Neuronal stem cell (in vitro differentiated cells): ENCODE results near the gene THAP10.

Experiments used
- DNase-seq: peaks from one replicate; pipeline ENCODE4 v3.0.0-alpha.2; 2013; ENCODE audit warnings: low spot score
- H2AFZ ChIP-seq: one replicate; pipeline ENCODE4 v1.6.1; 2013; ENCODE audit warnings: mild to moderate bottlenecking, low read length, inconsistent platforms
- H2AK5ac ChIP-seq: 2 replicates; pipeline ENCODE4 v1.6.1; 2013; ENCODE audit warnings: low read depth, mild to moderate bottlenecking, inconsistent platforms, low read length, moderate library complexity, mixed read lengths
- H2BK120ac ChIP-seq: 2 replicates; pipeline ENCODE4 v1.6.1; 2013; ENCODE audit warnings: low read depth, mild to moderate bottlenecking, inconsistent platforms, low read length, moderate library complexity, mixed read lengths
- H2BK12ac ChIP-seq: one replicate; pipeline ENCODE4 v1.6.1; 2013; ENCODE audit warnings: low read length, inconsistent platforms
- H2BK15ac ChIP-seq: 2 replicates; pipeline ENCODE4 v1.6.1; 2013; ENCODE audit warnings: mild to moderate bottlenecking, low read length, inconsistent platforms, mixed read lengths
- H2BK5ac ChIP-seq: one replicate; pipeline ENCODE4 v1.6.1; 2013; ENCODE audit warnings: inconsistent platforms, mild to moderate bottlenecking, low read length, moderate library complexity
- H3K14ac ChIP-seq: one replicate; pipeline ENCODE4 v1.6.1; 2013; ENCODE audit warnings: low read length, inconsistent platforms
- H3K18ac ChIP-seq: 2 replicates; pipeline ENCODE4 v1.6.1; 2013; ENCODE audit warnings: low read length, inconsistent platforms
- H3K23ac ChIP-seq: 2 replicates; pipeline ENCODE4 v1.6.1; 2013; ENCODE audit warnings: low read depth, mild to moderate bottlenecking, mixed read lengths, low read length, inconsistent platforms; ENCODE audit not compliant: poor library complexity
- H3K27ac ChIP-seq: replicated peaks from 3 replicates; pipeline ENCODE4 v1.5.1; 2013; ENCODE audit warnings: low read length, inconsistent platforms
- H3K27me3 ChIP-seq, 3 experiments: 2 replicates each; pipeline ENCODE4 v1.6.1; 2013; ENCODE audit warnings: low read length in 3 of 3, mild to moderate bottlenecking in 2 of 3, inconsistent platforms in 1 of 3, low read depth in 1 of 3, mixed read lengths in 1 of 3, moderate library complexity in 1 of 3; ENCODE audit not compliant: control insufficient read depth in 3 of 3, insufficient read depth in 3 of 3
- H3K36me3 ChIP-seq, 2 donors: replicated peaks in 1 of 2; 2 replicates each; pipeline ENCODE4 v1.6.1; 2013; ENCODE audit warnings: low read length in 2 of 2; ENCODE audit not compliant: control insufficient read depth in 2 of 2, insufficient read depth in 2 of 2
- H3K4ac ChIP-seq: 2 replicates; pipeline ENCODE4 v1.6.1; 2013; ENCODE audit warnings: inconsistent platforms, mild to moderate bottlenecking, low read length, moderate library complexity
- H3K4me1 ChIP-seq, 2 donors: 1 replicate in 1 of 2; 2 replicates in 1 of 2; pipeline ENCODE4 v1.6.1; 2013; ENCODE audit warnings: low read length in 2 of 2, low read depth in 1 of 2; ENCODE audit not compliant: control insufficient read depth in 2 of 2, insufficient read depth in 1 of 2
- H3K4me2 ChIP-seq: one replicate; pipeline ENCODE4 v1.6.1; 2013; ENCODE audit warnings: mild to moderate bottlenecking, low read length, inconsistent platforms; ENCODE audit not compliant: insufficient read depth, poor library complexity, severe bottlenecking
- H3K4me3 ChIP-seq, 2 donors: 2 replicates each; pipeline ENCODE4 v1.5.1; 2013; ENCODE audit warnings: low read length in 2 of 2, mild to moderate bottlenecking in 2 of 2, inconsistent platforms in 1 of 2, moderate library complexity in 1 of 2
- H3K79me1 ChIP-seq: one replicate; pipeline ENCODE4 v1.6.1; 2013; ENCODE audit warnings: low read depth, mild to moderate bottlenecking, inconsistent platforms, low read length, moderate library complexity
- H3K9ac ChIP-seq: one replicate; pipeline ENCODE4 v1.6.1; 2013; ENCODE audit warnings: mild to moderate bottlenecking, low read depth, low read length, inconsistent platforms; ENCODE audit not compliant: poor library complexity
- H3K9me3 ChIP-seq, 2 donors: replicated peaks in 1 of 2; 2 replicates each; pipeline versions ENCODE3 to v1.6.1; 2013; ENCODE audit warnings: low read length in 2 of 2, mild to moderate bottlenecking in 2 of 2, inconsistent platforms in 1 of 2, low read depth in 1 of 2, mixed read lengths in 1 of 2, moderate library complexity in 1 of 2; ENCODE audit not compliant: control insufficient read depth in 2 of 2, insufficient read depth in 1 of 2
- H4K8ac ChIP-seq: one replicate; pipeline ENCODE4 v1.6.1; 2013; ENCODE audit warnings: low read depth, mild to moderate bottlenecking, inconsistent platforms, low read length, moderate library complexity
- H4K91ac ChIP-seq: one replicate; pipeline ENCODE4 v1.6.1; 2013; ENCODE audit warnings: low read length, low read depth, mild to moderate bottlenecking, inconsistent platforms; ENCODE audit not compliant: poor library complexity
- WGBS, 2 donors: extraction: QIAGEN DNeasy Blood & Tissue Kit; methylation state at CpG; one replicate each; pipeline ENCODE4 v1.1.7; 2013; ENCODE audit warnings: missing lambda C conversion rate in 2 of 2, mixed read lengths in 1 of 2; ENCODE audit not compliant: insufficient read length in 2 of 2, insufficient replicate concordance in 1 of 2; ENCODE audit errors: extremely low coverage in 2 of 2; 5-methylcytosine and 5-hydroxymethylcytosine counted together

THAP10 gene

GRCh38 chr15:70922119-70922518, 29.9 kb upstream of the THAP10 start:
- Histone ChIP-seq H2AK5ac (no peak overlapping the region), H2BK120ac (no peak overlapping the region), H4K8ac (no peak overlapping the region), H3K23ac (no peak overlapping the region), H3K27me3 (no peaks in the 10 kb centered on the region), H3K14ac (no peak overlapping the region), H3K4me3 (no peak overlapping the region), H3K36me3 (no peaks in the 10 kb centered on the region), H3K9ac (no peak overlapping the region), H3K27ac (no peak overlapping the region), H3K4me2 (no peak overlapping the region), H2BK5ac (no peak overlapping the region), H3K79me1 (peaks cover 1% of the 10 kb centered on the region), H3K4ac (no peak overlapping the region), H4K91ac (no peak overlapping the region), H3K18ac (no peak overlapping the region), H2BK12ac (no peak overlapping the region), H2BK15ac (no peak overlapping the region), H3K9me3 (no peaks in the 10 kb centered on the region), H2AFZ (no peak overlapping the region), H3K4me1 (no peaks in the 10 kb centered on the region)
- no CpG with 5 or more reads among the region's 2 CpGs for WGBS, 2 donors
- DNase-seq: no peak

- Histone ChIP-seq H3K9ac (no peak overlapping the region), H3K14ac (no peak overlapping the region), H3K27me3 (no peaks in the 10 kb centered on the region), H2BK120ac (no peak overlapping the region), H3K23ac (no peak overlapping the region), H3K4me3 (no peak overlapping the region), H3K4me2 (no peak overlapping the region), H3K18ac (no peak overlapping the region), H3K27ac (no peak overlapping the region), H4K8ac (no peak overlapping the region), H2BK12ac (no peak overlapping the region), H4K91ac (no peak overlapping the region), H2AK5ac (no peak overlapping the region), H3K4ac (no peak overlapping the region), H2BK5ac (no peak overlapping the region), H3K79me1 (peaks cover 1% of the 10 kb centered on the region), H3K36me3 (no peaks in the 10 kb centered on the region), H3K9me3 (no peaks in the 10 kb centered on the region), H2BK15ac (no peak overlapping the region), H2AFZ (no peak overlapping the region), H3K4me1 (no peaks in the 10 kb centered on the region)
- DNase-seq: no peak
- WGBS, 2 donors: no CpG with 5 or more reads among the region's 1 CpG
Measured at GRCh38 chr15:70920981-70921696, 28.9 kb upstream of the THAP10 start.

GRCh38 chr15:70917955-70918354, 25.7 kb upstream of the THAP10 start:
- Histone ChIP-seq H2BK15ac (no peak overlapping the region), H3K36me3 (no peaks in the 10 kb centered on the region), H3K23ac (peak overlapping the region; percentile 80), H3K27ac (no peak overlapping the region), H2AFZ (no peak overlapping the region), H3K14ac (peak overlapping the region; percentile 56), H3K79me1 (peaks cover 1% of the 10 kb centered on the region), H2BK12ac (no peak overlapping the region), H3K9me3 (no peaks in the 10 kb centered on the region), H3K18ac (peak overlapping the region; percentile 64), H4K8ac (peak overlapping the region; percentile 96), H2AK5ac (no peak overlapping the region), H3K9ac (peak overlapping the region; percentile 70), H4K91ac (no peak overlapping the region), H3K4me2 (no peak overlapping the region), H2BK5ac (no peak overlapping the region), H2BK120ac (no peak overlapping the region), H3K27me3 (no peaks in the 10 kb centered on the region), H3K4me1 (no peaks in the 10 kb centered on the region), H3K4ac (no peak overlapping the region), H3K4me3 (no peak overlapping the region)
- no peak for DNase-seq
- WGBS, 2 donors: no CpG with 5 or more reads among the region's 6 CpGs

- no peak overlapping the region for H2BK15ac ChIP-seq
- H2AFZ ChIP-seq: no peak overlapping the region
- no peak overlapping the region for H2BK12ac ChIP-seq
- H3K18ac ChIP-seq: no peak overlapping the region
- no peak overlapping the region for H3K4me2 ChIP-seq
- H2BK120ac ChIP-seq: no peak overlapping the region
- no peak overlapping the region for H3K9ac ChIP-seq
- no peak overlapping the region for H3K23ac ChIP-seq
- H4K91ac ChIP-seq: no peak overlapping the region
- H4K8ac ChIP-seq: no peak overlapping the region
- no peaks in the 10 kb centered on the region for H3K4me1 ChIP-seq
- no peaks in the 10 kb centered on the region for H3K36me3 ChIP-seq
- WGBS, 2 donors: no CpG with 5 or more reads among the region's 10 CpGs
- no peaks in the 10 kb centered on the region for H3K27me3 ChIP-seq
- no peak overlapping the region for H2AK5ac ChIP-seq
- H3K4ac ChIP-seq: no peak overlapping the region
- no peak overlapping the region for H3K14ac ChIP-seq
- H2BK5ac ChIP-seq: no peak overlapping the region
- H3K4me3 ChIP-seq: no peak overlapping the region
- H3K9me3 ChIP-seq: no peaks in the 10 kb centered on the region
- no peak overlapping the region for H3K27ac ChIP-seq
- no peak for DNase-seq
- peaks cover 1% of the 10 kb centered on the region for H3K79me1 ChIP-seq
Measured at GRCh38 chr15:70916531-70916930, 24.3 kb upstream of the THAP10 start.
